ENCODE measurements around the gene PAWR.
"Not testable (repeated sequence)": the region's sequence is repeated elsewhere in the genome, so short reads cannot be mapped to it uniquely, and the experiment has no call there.

PAWR gene

DNA sequence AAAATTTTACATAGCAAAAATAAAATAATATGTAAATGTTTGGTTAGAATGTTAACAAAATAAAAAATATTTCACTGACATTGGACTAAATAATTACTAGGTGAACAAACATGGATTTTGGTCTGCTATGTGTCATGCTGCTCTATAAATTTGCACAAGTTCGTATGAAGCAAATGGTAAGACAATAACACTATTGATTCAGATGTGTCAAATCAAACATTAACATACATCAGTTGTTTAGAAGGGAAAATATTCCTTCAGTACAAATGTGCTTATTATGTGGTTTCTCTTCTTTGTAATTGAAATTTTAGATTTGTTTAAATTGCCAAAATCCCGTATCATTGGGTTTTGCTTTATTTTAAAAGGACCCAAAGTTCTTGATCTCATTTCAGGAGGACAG is 46.9 kb downstream of the PAWR start:
- Mint-ChIP-seq H3K9me3 (no peaks in the 10 kb centered on the region), H3K36me3 (no peaks in the 10 kb centered on the region), H3K27me3 (no peaks in the 10 kb centered on the region)

DNA sequence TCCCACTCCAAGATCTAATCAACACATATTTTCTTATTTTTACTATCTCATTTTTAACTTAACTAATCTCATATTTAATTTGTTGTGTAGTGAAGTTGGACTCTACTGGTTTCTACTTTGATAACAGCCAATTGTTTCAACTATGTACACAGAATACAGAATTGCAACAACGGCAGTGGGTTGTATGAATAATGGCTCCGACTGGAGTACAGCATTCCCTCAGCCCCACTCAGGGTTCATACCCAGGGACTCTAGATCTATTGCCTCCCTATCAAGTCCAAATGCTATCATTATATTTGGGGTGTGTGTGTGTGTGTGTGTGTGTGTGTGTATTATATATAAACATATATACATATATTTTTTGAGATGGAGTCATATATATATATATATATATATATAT is 52.3 kb downstream of the PAWR start:
- H3K4me1 Mint-ChIP-seq = no peaks in the 10 kb centered on the region
- no peak overlapping the region for H3K27ac Mint-ChIP-seq
- H3K27me3 Mint-ChIP-seq = no peaks in the 10 kb centered on the region
- no peak overlapping the region for H3K4me3 Mint-ChIP-seq
- H3K9me3 Mint-ChIP-seq = no peaks in the 10 kb centered on the region
- no peaks in the 10 kb centered on the region for H3K36me3 Mint-ChIP-seq

More for the DNA sequence above, 46.9 kb downstream of the PAWR start:
- Mint-ChIP-seq H3K4me3 (no peak overlapping the region), H3K27ac (no peak overlapping the region), H3K4me1 (no peaks in the 10 kb centered on the region)

- H3K4me3 Mint-ChIP-seq = no peak overlapping the region
- H3K27ac Mint-ChIP-seq = no peak overlapping the region
- no peaks in the 10 kb centered on the region for H3K9me3 Mint-ChIP-seq
- no peaks in the 10 kb centered on the region for H3K4me1 Mint-ChIP-seq
- H3K27me3 Mint-ChIP-seq = no peaks in the 10 kb centered on the region
- no peaks in the 10 kb centered on the region for H3K36me3 Mint-ChIP-seq
These were observed 53.7 kb downstream of the PAWR start for GRCh38 chr12:79637093-79637492.

DNA sequence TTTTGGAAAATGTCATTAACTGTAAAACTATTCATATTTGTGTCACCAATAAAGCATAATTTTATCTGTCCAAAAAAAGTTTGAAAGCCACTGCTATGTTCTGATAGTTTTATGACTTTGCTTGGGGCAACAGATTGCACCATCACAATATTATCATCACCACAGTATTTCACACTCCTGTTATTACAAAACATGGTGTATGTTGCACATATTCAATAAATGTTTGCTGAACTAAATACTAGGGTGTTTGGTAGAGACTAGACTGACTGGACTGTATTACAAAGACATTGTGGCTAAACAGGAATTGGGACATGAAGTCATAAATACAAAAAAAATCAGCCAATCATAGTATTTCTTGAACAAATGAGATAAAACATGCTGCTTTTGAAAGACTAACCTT is 55.1 kb downstream of the PAWR start:
- Mint-ChIP-seq H3K27ac (no peak overlapping the region), H3K27me3 (no peaks in the 10 kb centered on the region), H3K9me3 (no peaks in the 10 kb centered on the region), H3K4me1 (no peaks in the 10 kb centered on the region), H3K4me3 (no peak overlapping the region), H3K36me3 (no peaks in the 10 kb centered on the region)

- H3K27me3 Mint-ChIP-seq = no peaks in the 10 kb centered on the region
- H3K9me3 Mint-ChIP-seq = no peaks in the 10 kb centered on the region
- no peaks in the 10 kb centered on the region for H3K36me3 Mint-ChIP-seq
- H3K27ac Mint-ChIP-seq = no peak overlapping the region
- H3K4me1 Mint-ChIP-seq = no peaks in the 10 kb centered on the region
- no peak overlapping the region for H3K4me3 Mint-ChIP-seq
These were observed 55.8 kb downstream of the PAWR start for GRCh38 chr12:79634957-79635471.

- Mint-ChIP-seq H3K9me3 (no peaks in the 10 kb centered on the region), H3K4me3 (no peak overlapping the region), H3K4me1 (no peaks in the 10 kb centered on the region), H3K36me3 (no peaks in the 10 kb centered on the region), H3K27ac (no peak overlapping the region), H3K27me3 (no peaks in the 10 kb centered on the region)
These were observed 61.2 kb downstream of the PAWR start for GRCh38 chr12:79629561-79629960.

GRCh38 chr12:79626735-79627134 is 64.0 kb downstream of the PAWR start:
- H3K27ac Mint-ChIP-seq, H3K27me3 Mint-ChIP-seq, H3K9me3 Mint-ChIP-seq, H3K4me3 Mint-ChIP-seq, H3K4me1 Mint-ChIP-seq, H3K36me3 Mint-ChIP-seq: not testable (repeated sequence)

- Mint-ChIP-seq H3K4me3 (no peak overlapping the region), H3K9me3 (no peaks in the 10 kb centered on the region), H3K27ac (no peak overlapping the region), H3K27me3 (no peaks in the 10 kb centered on the region), H3K4me1 (no peaks in the 10 kb centered on the region), H3K36me3 (no peaks in the 10 kb centered on the region)
These were observed 66.4 kb downstream of the PAWR start for GRCh38 chr12:79624378-79624777.

- no peak overlapping the region for H3K27ac Mint-ChIP-seq
- H3K9me3 Mint-ChIP-seq = no peaks in the 10 kb centered on the region
- no peaks in the 10 kb centered on the region for H3K27me3 Mint-ChIP-seq
- no peaks in the 10 kb centered on the region for H3K36me3 Mint-ChIP-seq
- H3K4me3 Mint-ChIP-seq = no peak overlapping the region
- no peaks in the 10 kb centered on the region for H3K4me1 Mint-ChIP-seq
These were observed 70.7 kb downstream of the PAWR start for GRCh38 chr12:79619872-79620562.

DNA sequence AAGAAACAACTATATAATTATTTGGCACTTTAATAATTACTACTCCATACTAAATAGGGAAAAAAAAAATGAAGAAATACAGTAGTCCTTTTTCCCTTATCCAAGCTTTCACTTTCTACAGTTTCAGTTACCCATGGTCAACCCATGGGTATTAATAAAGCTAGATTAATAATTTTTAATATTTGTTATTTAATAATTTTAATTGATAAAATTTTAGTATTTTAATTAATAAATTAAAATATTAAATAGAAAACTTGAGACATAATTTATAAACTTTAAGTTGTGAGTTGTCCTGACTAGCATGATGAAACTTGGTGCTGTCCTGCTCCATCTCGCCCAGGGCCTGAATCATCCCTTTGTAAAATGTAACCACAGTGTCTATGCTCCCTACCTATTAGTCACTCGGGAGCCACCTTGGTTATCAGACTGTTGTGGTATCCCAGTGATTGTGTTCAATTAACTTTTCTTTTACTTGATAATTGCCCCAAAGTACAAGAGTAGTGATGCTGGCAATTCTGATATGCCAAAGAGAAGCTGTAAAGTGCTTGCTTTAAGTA is 71.8 kb downstream of the PAWR start:
- no peaks in the 10 kb centered on the region for H3K27me3 Mint-ChIP-seq
- H3K4me1 Mint-ChIP-seq = no peaks in the 10 kb centered on the region
- no peaks in the 10 kb centered on the region for H3K9me3 Mint-ChIP-seq
- no peaks in the 10 kb centered on the region for H3K36me3 Mint-ChIP-seq
- H3K27ac Mint-ChIP-seq = no peak overlapping the region
- no peak overlapping the region for H3K4me3 Mint-ChIP-seq

DNA sequence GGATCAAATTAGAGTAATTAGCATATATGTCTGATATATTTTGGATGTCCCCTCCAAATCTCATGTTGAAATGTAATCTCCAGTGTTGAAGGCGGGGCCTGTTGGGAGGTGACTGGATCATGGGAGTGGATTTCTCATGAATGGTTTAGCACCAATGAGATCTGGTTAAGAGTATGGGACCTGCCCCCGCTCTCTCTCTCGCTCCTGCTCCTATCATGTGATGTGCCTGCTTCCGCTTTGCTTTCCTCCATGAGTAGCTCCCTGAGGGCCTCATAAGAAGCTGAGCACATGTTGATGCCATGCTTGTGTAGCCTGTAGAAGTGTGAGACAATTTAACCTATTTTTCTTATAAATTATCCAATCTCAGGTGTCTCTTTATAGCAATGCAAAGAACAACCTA is 73.1 kb downstream of the PAWR start:
- Mint-ChIP-seq H3K27me3 (no peaks in the 10 kb centered on the region), H3K27ac (no peak overlapping the region), H3K4me1 (no peaks in the 10 kb centered on the region), H3K4me3 (no peak overlapping the region), H3K9me3 (no peaks in the 10 kb centered on the region), H3K36me3 (no peaks in the 10 kb centered on the region)

DNA sequence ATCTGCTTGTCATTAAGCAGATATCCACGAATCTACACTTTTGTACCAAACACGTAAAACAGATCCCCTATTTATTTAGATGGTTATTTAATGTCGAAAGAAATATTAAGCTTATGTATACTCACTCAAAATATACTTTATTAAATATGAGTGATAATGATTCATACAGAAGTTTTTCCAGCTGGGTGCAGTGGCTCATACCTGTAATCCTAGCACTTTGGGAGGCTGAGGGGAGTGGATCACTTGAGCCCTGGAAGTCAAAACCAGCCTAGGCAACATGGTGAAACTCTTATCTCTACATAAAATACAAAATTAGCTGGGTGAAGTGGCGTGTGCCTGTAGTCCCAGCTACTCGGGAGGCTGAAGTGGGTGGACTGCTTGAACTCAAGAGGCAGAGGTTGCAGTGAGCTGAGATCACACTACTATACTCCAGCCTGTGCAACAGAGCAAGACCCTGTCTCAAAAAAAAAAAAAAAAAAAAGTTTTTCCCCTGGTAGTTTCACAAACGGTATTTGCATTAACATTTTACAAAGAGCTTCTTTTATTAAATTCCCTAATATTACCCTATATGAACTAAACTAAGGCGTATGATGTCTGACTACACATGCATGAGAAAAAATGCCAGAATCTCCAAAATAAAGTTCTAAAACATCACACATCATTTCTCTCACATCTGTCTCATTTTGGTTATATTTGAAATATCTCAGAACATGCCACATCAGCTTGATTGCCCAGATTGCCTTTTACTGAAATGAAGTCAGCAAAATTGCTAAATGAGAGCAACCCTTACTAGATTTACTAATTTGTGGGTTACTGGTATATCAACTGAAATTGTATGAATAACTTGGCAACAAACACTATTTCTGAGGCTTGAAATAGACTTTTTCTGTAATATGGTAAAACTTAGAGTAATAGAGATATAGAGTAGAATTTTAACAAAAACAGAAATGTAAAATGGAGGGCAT is 74.9 kb downstream of the PAWR start:
- Mint-ChIP-seq H3K27me3 (no peaks in the 10 kb centered on the region), H3K9me3 (no peaks in the 10 kb centered on the region), H3K36me3 (no peaks in the 10 kb centered on the region), H3K4me3 (no peak overlapping the region), H3K4me1 (no peaks in the 10 kb centered on the region), H3K27ac (no peak overlapping the region)

GRCh38 chr12:79614730-79615129 is 76.0 kb downstream of the PAWR start:
- H3K9me3 Mint-ChIP-seq = no peaks in the 10 kb centered on the region
- H3K4me3 Mint-ChIP-seq = no peak overlapping the region
- no peaks in the 10 kb centered on the region for H3K36me3 Mint-ChIP-seq
- no peak overlapping the region for H3K27ac Mint-ChIP-seq
- no peaks in the 10 kb centered on the region for H3K27me3 Mint-ChIP-seq
- H3K4me1 Mint-ChIP-seq = no peaks in the 10 kb centered on the region

DNA sequence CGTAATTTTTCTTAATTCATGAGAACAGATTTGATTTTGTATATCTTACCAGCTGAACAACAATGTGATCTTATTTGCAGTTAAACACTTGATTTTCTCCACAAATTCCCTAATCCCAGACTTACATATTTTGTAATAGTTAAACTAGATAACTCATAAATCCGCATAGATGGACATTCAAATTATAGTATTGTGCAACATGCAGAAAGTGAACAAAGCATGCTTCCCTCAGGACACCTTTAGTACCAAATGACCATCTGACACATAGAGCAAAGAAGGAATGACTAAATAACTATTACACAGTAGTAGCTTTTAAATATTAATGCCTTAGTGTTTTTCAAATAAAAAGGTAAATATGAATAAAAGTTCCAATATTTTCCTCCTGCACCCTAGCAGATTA is 88.9 kb downstream of the PAWR start:
- Mint-ChIP-seq H3K4me1 (no peaks in the 10 kb centered on the region), H3K4me3 (no peak overlapping the region), H3K9me3 (no peaks in the 10 kb centered on the region), H3K27me3 (peaks cover 3% of the 10 kb centered on the region), H3K27ac (no peak overlapping the region), H3K36me3 (no peaks in the 10 kb centered on the region)

GRCh38 chr12:79597910-79598309 is 92.9 kb downstream of the PAWR start:
- no peaks in the 10 kb centered on the region for H3K9me3 Mint-ChIP-seq
- no peaks in the 10 kb centered on the region for H3K4me1 Mint-ChIP-seq
- no peaks in the 10 kb centered on the region for H3K36me3 Mint-ChIP-seq
- H3K4me3 Mint-ChIP-seq = no peak overlapping the region
- H3K27me3 Mint-ChIP-seq = peaks cover 1% of the 10 kb centered on the region
- H3K27ac Mint-ChIP-seq = no peak overlapping the region

Measured in activated naive CD4-positive, alpha-beta T cell treated with anti-CD3 and anti-CD28 coated beads, Interleukin-2, amount 50 U/mL, for 24 hours (primary cell).